H1 (cell line): ENCODE data around the gene DYTN. TPM values are rescaled to one million over a fixed set of nuclear protein-coding genes. Genes with fewer than 3 reads are reported as not detected.

Experiments
- CTCF ChIA-PET: fragments of 300-600 bp; sonication (Branson Sonifier 250); formaldehyde crosslinking; loops from one replicate; lab custom pipeline; 2021; ENCODE audit not compliant: partially characterized antibody; lab: Charles Lee
- POLR2A ChIA-PET: fragments of 300-600 bp; sonication (Branson Sonifier 250); formaldehyde crosslinking; loops from one replicate; lab custom pipeline; 2021; ENCODE audit warnings: inconsistent platforms; ENCODE audit not compliant: partially characterized antibody; lab: Charles Lee
- DNase-seq, 2 experiments: peaks; one replicate each; pipeline versions ENCODE4 v3.0.0 to v3.0.0-alpha.2; 2010 to 2022; ENCODE audit warnings: low spot score in 2 of 2, low read depth in 1 of 2, mixed read lengths in 1 of 2
- FAIRE-seq: peaks from 2 replicates; lab custom pipeline; 2011; peaks lifted over from hg19 to GRCh38; lab: Jason Lieb, UNC
- H2AFZ ChIP-seq: 2 replicates; pipeline ENCODE4 v1.8.1; 2012; ENCODE audit warnings: low read length, inconsistent platforms
- H2AK5ac ChIP-seq: 2 replicates; pipeline ENCODE4 v1.6.1; 2013; ENCODE audit warnings: low read depth, low read length
- H2BK120ac ChIP-seq: replicated peaks from 2 replicates; pipeline ENCODE3; 2013; ENCODE audit warnings: low read depth, low read length, inconsistent platforms
- H2BK12ac ChIP-seq: 2 replicates; pipeline ENCODE4 v1.6.1; 2013; ENCODE audit warnings: low read depth, low read length
- H2BK15ac ChIP-seq: 2 replicates; pipeline ENCODE4 v1.6.1; 2013; ENCODE audit warnings: low read length
- H2BK20ac ChIP-seq: 2 replicates; pipeline ENCODE4 v1.6.1; 2013; ENCODE audit warnings: low read length
- H2BK5ac ChIP-seq: 2 replicates; pipeline ENCODE4 v1.6.1; 2013; ENCODE audit warnings: low read depth, low read length
- H3K14ac ChIP-seq: 2 replicates; pipeline ENCODE4 v1.6.1; 2013; ENCODE audit warnings: inconsistent platforms; ENCODE audit not compliant: insufficient read length
- H3K18ac ChIP-seq: 2 replicates; pipeline ENCODE4 v1.6.1; 2013; ENCODE audit warnings: low read length; ENCODE audit errors: extremely low read depth
- H3K23ac ChIP-seq: 2 replicates; pipeline ENCODE4 v1.6.1; 2013; ENCODE audit warnings: inconsistent platforms; ENCODE audit not compliant: insufficient read length
- H3K23me2 ChIP-seq: 2 replicates; pipeline ENCODE4 v1.6.1; 2013; ENCODE audit warnings: low read depth, low read length
- H3K27ac ChIP-seq: 2 replicates; pipeline ENCODE4 v1.6.1; 2011; ENCODE audit warnings: low read depth, low read length, inconsistent platforms
- H3K27me3 ChIP-seq, 4 experiments: replicated peaks in 1 of 4; 1 replicate in 1 of 4; 2 replicates in 3 of 4; pipeline versions ENCODE4 v1.6.1 to v1.8.1; 2011 to 2013; ENCODE audit warnings: low read length in 3 of 4, mild to moderate bottlenecking in 3 of 4, inconsistent platforms in 2 of 4, mixed read lengths in 2 of 4, moderate library complexity in 1 of 4; ENCODE audit not compliant: control insufficient read depth in 3 of 4, insufficient read depth in 3 of 4; ENCODE audit errors: extremely low read depth in 1 of 4
- H3K36me3 ChIP-seq, 4 experiments: 2 replicates each; pipeline versions ENCODE4 v1.6.1 to v1.8.1; 2011 to 2013; ENCODE audit warnings: mild to moderate bottlenecking in 4 of 4, low read length in 3 of 4, moderate library complexity in 2 of 4, control low read depth in 1 of 4, inconsistent platforms in 1 of 4; ENCODE audit not compliant: insufficient read depth in 4 of 4, control insufficient read depth in 2 of 4
- H3K4ac ChIP-seq: replicated peaks from 2 replicates; pipeline ENCODE3; 2013; ENCODE audit warnings: low read length, low read depth, mixed read lengths, inconsistent platforms; ENCODE audit not compliant: insufficient read length
- H3K4me1 ChIP-seq, 4 experiments: replicated peaks in 1 of 4; 1 replicate in 1 of 4; 2 replicates in 3 of 4; pipeline versions ENCODE4 v1.6.1 to v1.8.1; 2011 to 2013; ENCODE audit warnings: low read length in 3 of 4, inconsistent platforms in 2 of 4, mixed read lengths in 1 of 4; ENCODE audit not compliant: insufficient read depth in 4 of 4, control insufficient read depth in 3 of 4
- H3K4me2 ChIP-seq, 2 experiments: 2 replicates each; pipeline versions ENCODE4 v1.6.1 to v1.8.1; 2011 to 2013; ENCODE audit warnings: low read depth in 2 of 2, low read length in 2 of 2, control low read depth in 1 of 2, inconsistent platforms in 1 of 2, mild to moderate bottlenecking in 1 of 2; ENCODE audit not compliant: insufficient read depth in 1 of 2
- H3K4me3 ChIP-seq, 4 experiments: fragments of 200-600, 300-600 bp in 1 of 4; sonication (generic), shearing (Covaris generic), sonication (Bioruptor Twin) in 1 of 4; 2 replicates each; pipeline versions ENCODE4 v1.5.1 to v1.8.1; 2011 to 2016; ENCODE audit warnings: low read length in 4 of 4, low read depth in 3 of 4, control low read depth in 2 of 4, inconsistent platforms in 2 of 4, mild to moderate bottlenecking in 2 of 4, mixed read lengths in 1 of 4, moderate library complexity in 1 of 4; ENCODE audit not compliant: insufficient read depth in 2 of 4; ENCODE audit errors: extremely low read depth in 1 of 4
- H3K56ac ChIP-seq: replicated peaks from 2 replicates; pipeline ENCODE3; 2013; ENCODE audit warnings: low read depth, mild to moderate bottlenecking, mixed read lengths, low read length, inconsistent platforms; ENCODE audit not compliant: insufficient read length
- H3K79me1 ChIP-seq: 2 replicates; pipeline ENCODE4 v1.6.1; 2013; ENCODE audit warnings: low read depth, low read length, control low read depth
- H3K79me2 ChIP-seq, 2 experiments: 2 replicates each; pipeline versions ENCODE4 v1.6.1 to v1.8.1; 2012 to 2013; ENCODE audit warnings: low read length in 2 of 2, mild to moderate bottlenecking in 2 of 2, inconsistent platforms in 1 of 2; ENCODE audit not compliant: insufficient read depth in 2 of 2, control insufficient read depth in 1 of 2
- H3K9ac ChIP-seq, 4 experiments: replicated peaks in 1 of 4; 1 replicate in 1 of 4; 2 replicates in 3 of 4; pipeline versions ENCODE4 v1.6.1 to v1.8.1; 2011 to 2013; ENCODE audit warnings: low read depth in 3 of 4, low read length in 3 of 4, control low read depth in 2 of 4, mild to moderate bottlenecking in 2 of 4, moderate library complexity in 2 of 4, inconsistent platforms in 1 of 4; ENCODE audit errors: extremely low read depth in 1 of 4
- H3K9me3 ChIP-seq, 2 experiments: 2 replicates each; pipeline versions ENCODE4 v1.6.1 to v1.8.1; 2012 to 2013; ENCODE audit warnings: mild to moderate bottlenecking in 2 of 2, moderate library complexity in 2 of 2, control low read depth in 1 of 2, inconsistent platforms in 1 of 2, low read depth in 1 of 2, low read length in 1 of 2, mixed read lengths in 1 of 2; ENCODE audit not compliant: insufficient read depth in 2 of 2
- H4K20me1 ChIP-seq, 2 experiments: replicated peaks in 1 of 2; 2 replicates each; pipeline versions ENCODE3 to v1.8.1; 2011 to 2013; ENCODE audit warnings: inconsistent platforms in 2 of 2, low read length in 2 of 2, mild to moderate bottlenecking in 1 of 2; ENCODE audit not compliant: insufficient read depth in 2 of 2, control insufficient read depth in 1 of 2
- H4K5ac ChIP-seq: 2 replicates; pipeline ENCODE4 v1.6.1; 2013; ENCODE audit warnings: low read length, low read depth, mixed read lengths, inconsistent platforms; ENCODE audit not compliant: insufficient read length
- H4K8ac ChIP-seq: 2 replicates; pipeline ENCODE4 v1.8.0; 2013; ENCODE audit warnings: mild to moderate bottlenecking, moderate library complexity, low read length, inconsistent platforms; ENCODE audit not compliant: insufficient read depth; ENCODE audit errors: extremely low read depth
- H4K91ac ChIP-seq: replicated peaks from 2 replicates; pipeline ENCODE3; 2013; ENCODE audit warnings: low read length, mixed read lengths, inconsistent platforms; ENCODE audit not compliant: insufficient read length
- CEBPB ChIP-seq: IDR thresholded peaks from 2 replicates; pipeline ENCODE4 v1.6.1; 2012; ENCODE audit warnings: low read depth, low read length
- RBBP5 ChIP-seq: IDR thresholded peaks from 2 replicates; pipeline ENCODE4 v1.7.1; 2012; ENCODE audit warnings: low read depth, mild to moderate bottlenecking, inconsistent platforms, low read length, moderate library complexity, borderline replicate concordance
- SP2 ChIP-seq: IDR thresholded peaks from 2 replicates; pipeline ENCODE4 v1.6.1; 2012; ENCODE audit warnings: mild to moderate bottlenecking, low read length, inconsistent platforms
- WGBS, 2 experiments: shearing (Covaris generic) in 1 of 2; methylation state at CpG; one replicate each; pipeline versions ENCODE4 v1.1.6 to v1.1.7; 2013 to 2015; ENCODE audit warnings: low lambda C conversion rate in 2 of 2, mixed read lengths in 2 of 2, inconsistent platforms in 1 of 2, low coverage in 1 of 2, missing lambda C conversion rate in 1 of 2; ENCODE audit not compliant: insufficient replicate concordance in 2 of 2, insufficient coverage in 1 of 2, insufficient read length in 1 of 2; ENCODE audit errors: extremely low coverage in 1 of 2, missing lambda C conversion rate in 1 of 2; 5-methylcytosine and 5-hydroxymethylcytosine counted together
- polyA plus RNA-seq, 7 experiments: library from polyadenylated mRNA; depleted of rRNA in 3 of 7; stranded (reverse) in 5 of 7; unstranded in 2 of 7; fragments of >200 nt in 5 of 7; fragments of 200-250 nt in 2 of 7; gene quantifications; 1 replicate in 5 of 7; 2 replicates in 1 of 7; 4 replicates in 1 of 7; pipeline versions ENCODE4 v1.2.1 to v1.2.3, GENCODE V29; 2011 to 2013; ENCODE audit warnings: missing spikeins in 2 of 7, mixed read lengths in 2 of 7
- total RNA-seq: library from RNA; stranded (reverse); fragmentation: NEBNext Ultra II Directional; extraction: Animal tissue kit (Norgen Biotek cat#: 25700); gene quantifications from 2 replicates; pipeline ENCODE4 v1.2.1, GENCODE V29; 2021

Gene DYTN
- total and polyA plus RNA-seq, 2 of the 8 experiments (the other 6 are each of a cell fraction or from before 2014, with no cell fraction given): not detected

GRCh38 chr2:206692971-206693370 lies 25.2 kb downstream of the DYTN start:
- H2AFZ ChIP-seq: no peak overlapping the region
- DNase-seq (no peak), FAIRE-seq (no peak)
- H4K20me1 ChIP-seq: no peaks in the 10 kb centered on the region
- H3K4me2 ChIP-seq: no peak overlapping the region
- no peak overlapping the region for H3K4ac ChIP-seq
- no peak overlapping the region for H4K91ac ChIP-seq
- H3K36me3 ChIP-seq: no peaks in the 10 kb centered on the region
- H2BK5ac ChIP-seq: no peak overlapping the region
- ChIA-PET POLR2A (no interaction called here), CTCF (no interaction called here)
- H3K79me1 ChIP-seq: no peaks in the 10 kb centered on the region
- no peaks in the 10 kb centered on the region for H3K9me3 ChIP-seq
- H3K27me3 ChIP-seq: no peaks in the 10 kb centered on the region
- no peaks in the 10 kb centered on the region; the same call in 1 of the 2 replicates for H3K23me2 ChIP-seq
- H3K23ac ChIP-seq: no peak overlapping the region
- no peak overlapping the region for H2BK12ac ChIP-seq
- no peak overlapping the region for H3K4me3 ChIP-seq
- H4K8ac ChIP-seq: no peak overlapping the region
- H4K5ac ChIP-seq: no peak overlapping the region
- no peak overlapping the region for H3K14ac ChIP-seq
- no peak overlapping the region for H3K9ac ChIP-seq
- no peak overlapping the region for H2BK15ac ChIP-seq
- no peaks in the 10 kb centered on the region for H3K4me1 ChIP-seq
- no peak overlapping the region for H3K56ac ChIP-seq
- H3K27ac ChIP-seq: no peak overlapping the region
- H2AK5ac ChIP-seq: no peak overlapping the region
- H3K18ac ChIP-seq: no peak overlapping the region
- 96% methylated on average over 7 of the region's 7 CpGs; no CpG with 5 or more reads in 1 of the 2 experiments for WGBS, 2 experiments
- no peaks in the 10 kb centered on the region for H3K79me2 ChIP-seq
- H2BK120ac ChIP-seq: no peak overlapping the region
- no peak overlapping the region for H2BK20ac ChIP-seq
- no peak for TF ChIP-seq SP2
- no peak for TF ChIP-seq RBBP5
- no peak for TF ChIP-seq CEBPB
